ENCODE data around the gene EYS. TPM values are rescaled to one million over a fixed set of nuclear protein-coding genes. Genes with fewer than 3 reads are reported as not detected.

The EYS gene
- total RNA-seq, 1 experiment from 2014 or later = not detected

DNA sequence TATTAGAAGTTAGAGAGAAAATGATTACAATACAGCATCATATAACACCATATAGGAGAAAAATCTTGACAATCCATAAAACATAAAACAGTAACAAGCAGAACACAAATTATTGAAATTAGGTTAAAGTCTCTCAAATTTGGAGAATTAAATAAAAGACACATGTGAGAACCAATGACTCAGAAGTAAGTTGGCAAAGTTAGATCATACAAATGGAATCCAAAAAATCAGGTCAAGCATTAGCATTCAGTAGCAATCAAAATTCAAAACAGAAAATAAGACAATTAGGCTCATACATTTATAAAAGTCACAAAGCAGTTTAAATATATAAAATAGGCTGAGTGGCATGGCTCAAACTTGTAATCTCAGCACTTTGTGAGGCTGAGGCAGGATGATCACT is 1295.8 kb downstream of the EYS start:
- no peak for DNase-seq (ENCODE audit: extremely low read depth, low read depth)

DNA sequence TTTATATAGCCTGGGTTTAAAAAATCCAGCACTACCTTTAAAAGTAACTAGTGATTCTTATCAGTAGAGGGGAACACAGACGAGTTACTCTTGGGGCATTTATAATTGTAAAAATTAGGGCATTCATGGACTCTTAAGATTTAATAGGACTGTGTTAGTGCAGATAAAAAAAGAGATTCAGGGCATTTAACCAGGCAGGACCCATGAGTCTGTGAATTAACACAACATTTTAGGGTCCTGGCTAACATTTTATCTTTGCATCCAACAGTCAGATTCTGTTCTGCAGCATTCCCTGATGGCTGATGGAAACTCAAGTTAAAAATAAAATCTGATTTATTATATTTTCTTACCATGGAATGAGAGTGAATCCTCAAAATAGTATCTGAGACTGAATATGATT is 1297.1 kb downstream of the EYS start:
- no peak for DNase-seq (ENCODE audit: extremely low read depth, low read depth)

DNA sequence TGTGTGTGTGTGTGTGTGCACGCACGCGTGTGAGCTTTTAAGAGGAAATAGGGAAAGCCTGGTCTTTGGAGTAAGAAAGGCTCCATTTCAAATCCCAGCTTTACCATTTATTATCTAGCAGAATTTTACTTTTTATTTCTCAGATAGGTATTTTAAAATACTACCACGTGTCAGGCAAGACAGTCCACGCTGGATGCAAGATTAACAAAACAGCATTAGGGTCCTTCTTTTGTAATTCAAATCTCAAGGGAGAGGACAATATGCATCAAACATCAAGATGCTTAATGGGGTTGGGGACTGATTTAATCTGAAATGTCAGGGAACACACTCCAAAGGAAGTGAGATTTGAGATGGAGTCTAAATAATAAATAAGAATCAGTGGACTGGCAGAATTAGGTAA is 1302.6 kb downstream of the EYS start:
- no peak for DNase-seq (ENCODE audit: extremely low read depth, low read depth)

DNA sequence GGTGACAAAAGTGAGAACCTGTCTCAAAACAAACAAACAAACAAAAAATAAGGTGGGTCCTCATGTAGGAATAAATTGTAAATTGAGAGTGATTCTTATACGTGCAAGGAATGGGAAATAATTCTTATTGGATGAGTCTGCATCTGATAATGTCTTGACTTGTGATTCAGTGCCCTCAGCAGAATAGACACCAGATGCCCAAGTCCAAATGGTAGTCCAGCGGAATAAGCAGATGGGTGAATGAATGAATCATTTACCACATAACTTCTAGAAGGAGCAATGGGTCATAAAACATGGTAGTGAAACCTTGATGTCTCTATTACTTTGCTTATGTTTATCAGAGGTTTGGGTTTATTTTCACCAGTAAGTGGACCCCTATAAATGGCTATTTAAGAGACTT is 1323.7 kb downstream of the EYS start:
- no peak for DNase-seq (ENCODE audit: extremely low read depth, low read depth)

DNA sequence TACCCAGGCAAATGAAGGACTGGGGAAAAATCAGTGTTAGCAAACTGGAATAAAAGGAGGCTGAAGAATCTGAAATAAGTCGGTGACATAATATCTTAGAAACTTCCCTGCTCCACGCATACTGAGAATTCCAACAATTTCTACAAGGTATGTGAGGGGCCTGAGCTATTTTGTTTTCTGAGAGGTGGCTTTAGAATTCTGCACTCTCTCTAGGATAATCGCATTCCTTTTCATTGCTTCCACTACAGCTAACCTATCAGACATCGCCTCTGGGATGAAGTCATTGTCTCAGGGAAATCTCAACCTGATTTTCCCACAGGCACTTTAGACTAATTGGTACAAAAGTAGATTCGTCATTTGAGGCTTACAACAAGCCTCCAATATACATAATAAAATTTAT is 1330.6 kb downstream of the EYS start:
- DNase-seq (ENCODE audit: extremely low read depth, low read depth) = no peak

DNA sequence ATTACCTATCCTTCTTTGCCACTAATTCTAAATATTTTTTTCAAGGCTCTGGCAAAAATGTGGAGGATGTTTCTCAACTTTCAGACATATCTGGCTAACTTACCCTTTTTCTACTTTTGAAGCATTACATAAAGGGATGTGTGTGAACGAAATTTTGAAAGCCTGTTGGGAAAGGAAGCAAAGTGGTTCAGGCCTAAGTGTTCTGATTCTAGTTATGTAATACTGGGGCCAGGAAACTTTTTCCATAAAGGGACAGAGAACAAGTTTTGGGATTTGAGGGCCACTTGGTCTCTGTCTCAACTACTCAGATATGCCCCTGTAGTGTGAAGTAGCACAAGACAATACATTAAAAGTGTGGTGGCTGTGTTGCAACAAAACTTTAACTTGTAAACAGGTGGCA is 1349.6 kb downstream of the EYS start:
- no peak for DNase-seq (ENCODE audit: extremely low read depth, low read depth)

DNA sequence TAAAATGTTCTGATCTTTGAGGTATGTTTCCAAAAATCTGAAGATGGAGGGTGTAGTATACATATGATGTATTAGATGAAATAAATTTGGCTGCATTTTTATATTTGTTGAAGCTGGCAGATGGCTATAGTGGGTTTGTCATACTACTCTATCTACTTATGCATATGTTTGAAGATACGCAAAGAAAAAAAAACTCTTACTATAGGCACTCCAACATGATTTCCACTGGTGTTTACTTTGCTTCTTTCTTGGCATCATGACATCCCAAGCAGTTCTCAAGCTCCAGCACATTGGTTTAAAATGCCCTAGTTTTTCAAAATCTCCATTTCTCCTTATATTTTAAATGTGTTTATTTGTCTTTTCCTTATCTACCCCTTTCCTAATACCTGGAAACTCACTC is 1359.6 kb downstream of the EYS start:
- no peak for DNase-seq (ENCODE audit: extremely low read depth, low read depth)

DNA sequence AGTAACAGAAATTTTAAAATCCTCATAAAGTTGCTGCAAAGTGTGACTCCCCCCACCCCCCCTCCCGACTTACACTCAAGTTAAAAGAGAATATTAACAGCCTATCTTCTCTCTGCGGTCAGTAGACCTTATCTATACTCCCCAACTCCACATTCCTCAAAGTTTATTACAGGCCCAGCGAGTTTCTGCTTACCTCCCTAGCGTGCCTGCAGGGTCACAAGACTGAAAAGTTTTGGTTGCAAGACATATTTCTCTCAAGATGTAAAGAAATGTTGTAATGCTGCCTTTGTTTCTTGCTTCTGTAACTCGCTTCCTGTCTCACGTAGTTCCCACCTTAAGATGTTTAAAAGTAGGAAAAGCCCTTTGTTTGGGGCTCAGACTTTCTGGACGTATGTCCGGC is 1371.8 kb downstream of the EYS start:
- no peak for DNase-seq (ENCODE audit: extremely low read depth, low read depth)

DNA sequence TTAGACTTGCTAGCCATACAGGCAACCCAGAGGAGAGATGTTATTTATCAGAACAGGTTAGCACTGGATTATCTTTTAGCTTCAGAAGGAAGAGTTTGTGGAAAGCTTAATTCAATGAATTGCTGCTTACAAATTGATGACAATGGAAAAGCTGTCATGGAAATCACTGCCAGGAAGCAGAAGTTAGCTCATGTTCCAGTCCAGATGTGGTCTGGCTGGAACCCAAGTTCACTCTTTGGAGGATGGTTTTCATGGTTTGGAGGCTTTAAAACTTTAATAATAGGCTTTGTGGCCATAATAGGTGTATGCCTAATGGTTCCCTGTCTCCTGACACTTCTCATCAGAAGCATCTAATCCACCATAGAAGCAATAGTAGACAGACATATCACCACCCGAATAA is 1372.4 kb downstream of the EYS start:
- no peak for DNase-seq (ENCODE audit: extremely low read depth, low read depth)

DNA sequence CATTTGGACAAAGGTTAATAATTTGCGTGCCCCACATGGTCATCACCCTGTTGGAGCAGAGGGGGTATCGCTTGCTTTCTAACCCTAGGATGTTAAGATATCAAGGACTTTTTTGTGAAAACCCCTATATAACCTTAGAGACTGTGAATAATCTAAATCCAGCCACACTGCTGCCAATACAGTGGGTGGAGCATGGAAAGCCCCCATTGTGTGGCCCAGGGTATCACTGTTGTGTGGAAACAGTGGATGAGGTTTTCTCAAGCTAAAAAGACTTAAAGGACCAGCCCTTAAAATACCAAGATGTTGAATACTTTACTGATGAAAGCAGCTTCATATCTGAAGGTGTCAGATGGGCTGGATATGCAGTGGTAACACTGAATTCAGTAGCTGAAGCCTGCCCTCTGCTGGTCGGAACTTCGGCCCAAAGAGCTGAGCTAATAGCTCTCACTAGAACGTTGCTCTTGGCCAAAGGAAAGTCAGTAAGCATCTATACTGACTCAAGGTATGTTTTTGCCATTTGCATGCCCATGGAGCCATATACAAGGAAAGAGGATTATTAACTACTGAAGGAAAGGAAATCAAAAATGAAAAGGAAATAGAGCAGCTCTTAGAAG is 1376.2 kb downstream of the EYS start:
- peak; percentile 39 for DNase-seq (ENCODE audit: extremely low read depth, low read depth)

DNA sequence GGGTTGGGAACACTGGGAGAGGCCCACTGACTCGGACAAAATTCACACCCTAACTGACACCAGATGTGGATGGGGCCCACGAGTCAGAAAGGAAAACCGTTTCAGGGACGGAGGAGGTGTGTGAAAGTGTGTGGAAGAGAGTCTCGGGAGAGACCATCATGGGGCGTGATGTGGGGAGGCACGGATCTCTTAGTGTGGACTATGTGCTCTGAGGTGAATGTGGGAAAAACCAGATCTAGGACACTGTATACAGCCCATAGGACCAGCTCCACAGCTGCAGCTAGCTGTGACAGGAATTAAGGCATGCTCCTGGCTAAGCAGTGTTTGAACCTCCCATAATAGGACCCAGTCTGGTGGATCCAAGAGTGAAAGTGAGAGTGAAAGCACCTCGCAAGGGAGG is 1380.1 kb downstream of the EYS start:
- DNase-seq (ENCODE audit: extremely low read depth, low read depth) = no peak

DNA sequence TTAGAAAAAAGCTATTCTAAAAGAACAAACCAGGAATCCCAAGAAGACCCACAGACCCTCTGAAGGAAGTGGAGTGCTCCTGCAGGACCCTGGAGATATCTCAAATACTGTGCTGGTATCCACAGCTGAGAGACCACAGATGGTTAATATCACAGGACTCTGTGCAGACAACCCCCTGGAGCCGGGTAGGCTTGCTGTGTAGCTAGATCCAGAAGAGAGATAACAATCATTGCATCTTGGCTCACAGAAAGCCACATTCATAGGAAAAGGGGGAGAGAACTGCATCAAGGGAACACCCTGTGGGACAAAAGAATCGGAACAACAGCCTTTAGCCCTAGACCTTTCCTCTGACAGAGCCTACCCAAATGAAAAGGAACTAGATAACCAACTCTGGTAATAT is 1381.9 kb downstream of the EYS start:
- DNase-seq (ENCODE audit: extremely low read depth, low read depth) = no peak

DNA sequence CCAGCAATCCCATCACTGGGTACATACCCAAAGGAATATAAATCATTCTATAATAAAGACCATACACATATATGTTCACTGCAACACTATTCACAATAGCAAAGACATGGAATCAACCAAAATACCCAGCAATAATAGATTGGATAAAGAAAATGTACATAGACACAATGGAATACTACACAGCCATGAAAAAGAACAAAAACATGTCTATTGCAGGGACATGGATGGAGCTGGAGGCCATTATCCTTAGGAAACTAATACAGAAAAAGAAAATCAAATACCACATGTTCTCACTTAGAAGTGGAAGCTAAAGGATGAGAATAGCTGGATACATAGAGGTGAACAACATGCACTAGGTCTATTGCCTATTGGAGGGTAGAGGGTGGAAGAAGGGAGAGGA is 1396.8 kb downstream of the EYS start:
- no peak for DNase-seq (ENCODE audit: extremely low read depth, low read depth)

DNA sequence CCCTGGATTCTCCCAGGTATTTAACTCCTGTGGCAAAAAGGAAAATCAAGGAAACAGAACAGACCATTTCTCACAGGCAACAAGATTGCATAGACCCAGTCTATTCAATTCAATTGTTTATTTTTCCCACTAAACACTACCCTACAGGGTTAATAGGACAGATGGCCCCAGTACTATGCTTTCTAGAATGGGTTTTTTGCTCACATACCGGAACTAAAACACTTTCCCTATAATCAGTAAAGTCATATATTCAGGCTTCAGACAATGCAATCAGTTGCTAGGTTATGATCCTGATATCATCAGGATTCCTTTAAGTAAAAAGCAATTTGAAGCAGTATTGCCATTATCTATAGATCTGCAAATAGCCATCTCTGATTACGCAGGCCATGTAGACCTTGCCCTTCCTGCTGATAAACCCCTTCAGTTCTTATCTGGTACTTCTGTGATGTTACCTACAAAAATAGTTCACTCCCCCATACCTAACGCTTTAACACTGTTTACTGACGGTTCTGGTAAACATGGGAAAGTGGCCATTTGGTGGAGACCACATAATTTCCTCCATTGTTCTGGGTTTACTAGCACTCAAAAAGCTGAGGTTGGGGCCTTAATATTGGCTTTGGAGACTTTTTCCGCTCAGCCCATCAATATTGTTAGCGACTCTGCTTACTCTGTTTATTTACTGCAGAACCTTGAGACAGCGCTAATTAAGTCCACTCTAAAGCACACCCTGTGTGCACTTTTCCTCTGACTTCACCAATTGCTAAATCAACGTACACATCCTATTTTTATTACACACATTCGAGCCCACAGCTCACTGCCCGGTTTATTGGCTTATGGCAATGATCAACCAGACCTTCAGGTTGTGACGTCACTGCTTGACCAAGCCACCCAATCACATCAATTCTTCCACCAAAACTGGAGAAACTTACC is 1405.5 kb downstream of the EYS start:
- no peak for DNase-seq (ENCODE audit: extremely low read depth, low read depth)

DNA sequence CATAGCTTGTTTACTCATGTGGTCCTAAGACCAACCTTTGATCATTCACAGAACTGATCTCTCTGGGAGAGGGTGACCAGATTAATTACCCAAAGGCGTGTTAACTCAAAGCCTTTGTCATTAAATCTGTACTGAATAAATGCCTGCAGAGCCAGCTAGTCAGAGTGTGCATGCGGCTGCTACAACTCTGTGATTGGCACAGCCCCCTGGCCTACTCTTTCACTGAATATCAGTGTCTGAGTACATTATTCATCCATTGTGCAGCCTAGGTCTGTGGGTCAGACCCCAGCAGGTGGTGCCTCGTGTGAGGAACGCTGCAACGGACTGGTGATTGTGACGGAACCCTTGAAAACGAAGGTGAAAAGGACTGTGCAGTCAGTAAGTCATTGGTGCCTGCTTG is 1407.8 kb downstream of the EYS start:
- DNase-seq (ENCODE audit: extremely low read depth, low read depth) = no peak

DNA sequence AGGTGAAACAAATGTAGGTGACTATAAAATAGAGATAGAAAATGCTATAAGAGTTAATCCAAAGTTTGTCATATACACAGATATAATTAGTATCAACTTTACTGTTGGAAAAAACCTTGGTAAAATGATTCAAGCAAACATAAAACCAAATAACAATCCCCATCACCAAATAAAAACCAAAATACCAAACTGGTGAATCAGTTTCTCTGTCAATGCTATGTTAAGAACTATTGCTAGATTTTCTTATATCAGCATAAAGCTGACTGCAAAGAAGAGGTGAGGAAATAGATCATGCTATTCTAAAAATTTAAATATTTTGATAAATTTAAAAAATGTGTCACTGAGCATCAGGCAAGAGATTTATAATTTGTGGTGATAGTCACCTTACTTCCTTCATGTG is 1413.0 kb downstream of the EYS start:
- no peak for DNase-seq (ENCODE audit: extremely low read depth, low read depth)

DNA sequence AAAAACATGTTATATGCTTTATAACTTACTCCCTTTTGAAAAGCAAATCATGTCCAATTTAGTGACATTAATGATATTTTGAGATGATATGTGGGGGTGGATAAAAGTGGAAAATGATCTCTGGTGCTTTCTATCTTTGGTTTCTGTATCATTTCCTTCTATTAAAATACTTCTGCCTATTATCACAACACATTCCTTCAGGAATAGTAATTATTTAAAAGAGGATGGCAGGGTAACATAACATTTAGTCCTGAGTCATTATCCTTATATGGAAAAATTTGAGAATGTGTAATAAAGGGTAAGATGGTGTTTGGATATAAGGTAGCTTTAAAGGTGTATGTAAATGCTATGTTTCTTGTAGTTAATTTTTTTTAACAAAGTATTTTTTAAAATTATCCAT is 1413.7 kb downstream of the EYS start:
- no peak for DNase-seq (ENCODE audit: extremely low read depth, low read depth)

DNA sequence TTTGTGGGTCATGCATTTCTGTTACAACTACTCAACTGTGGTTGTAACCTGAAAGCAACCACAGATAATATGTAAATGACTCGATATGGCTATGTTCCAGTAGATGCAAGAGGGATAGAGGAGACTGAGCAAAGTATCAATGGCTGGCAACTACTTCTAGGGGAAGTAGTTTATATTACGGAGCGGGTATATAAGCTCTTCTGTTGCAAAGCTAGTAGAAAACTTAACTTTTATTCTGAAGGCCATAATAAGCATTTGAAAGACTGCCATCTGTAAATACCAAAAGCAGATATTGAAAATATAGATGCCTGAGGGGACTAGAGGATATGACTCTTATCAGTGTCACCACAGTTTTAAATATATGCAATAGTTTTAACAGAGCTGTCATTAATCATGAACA is 1416.2 kb downstream of the EYS start:
- DNase-seq (ENCODE audit: extremely low read depth, low read depth) = no peak

DNA sequence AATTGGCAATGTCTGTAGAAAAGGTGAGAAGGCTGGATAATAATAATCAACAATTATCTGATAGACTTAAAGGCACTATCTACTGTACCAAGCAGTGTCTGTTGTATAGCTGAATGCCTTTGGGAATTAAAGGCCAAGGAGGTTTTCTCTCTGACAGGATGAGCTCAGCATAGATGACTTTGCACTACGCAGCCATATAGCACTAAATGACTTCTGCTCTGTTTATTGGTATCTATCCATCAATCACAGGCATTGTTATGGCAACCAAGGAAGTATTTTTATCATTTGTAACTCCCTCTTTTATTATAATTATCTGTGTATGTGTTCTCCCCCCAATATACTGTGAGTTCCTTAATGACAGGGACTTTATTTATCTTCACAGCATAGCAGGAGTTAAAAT is 1417.1 kb downstream of the EYS start:
- DNase-seq (ENCODE audit: extremely low read depth, low read depth) = no peak

DNA sequence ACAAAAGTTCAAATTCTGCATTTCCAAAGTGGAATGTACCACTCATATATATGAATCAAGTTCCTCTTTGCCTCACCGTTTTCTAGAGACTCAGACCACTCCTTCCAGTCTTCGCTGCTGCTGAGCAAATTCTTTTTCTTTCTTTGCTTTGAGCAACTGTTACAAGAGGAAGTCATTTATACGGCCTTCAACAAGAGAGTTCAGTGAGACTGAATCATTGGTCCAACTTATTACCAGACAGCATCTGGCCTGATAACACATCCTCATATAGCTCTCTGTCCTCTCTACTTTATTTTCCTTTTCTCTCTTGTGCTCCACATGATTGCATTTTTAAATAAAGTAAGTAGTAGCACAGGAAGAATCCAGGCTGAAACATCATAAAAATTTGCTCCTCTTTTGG is 1418.7 kb downstream of the EYS start:
- DNase-seq (ENCODE audit: extremely low read depth, low read depth) = no peak

DNA sequence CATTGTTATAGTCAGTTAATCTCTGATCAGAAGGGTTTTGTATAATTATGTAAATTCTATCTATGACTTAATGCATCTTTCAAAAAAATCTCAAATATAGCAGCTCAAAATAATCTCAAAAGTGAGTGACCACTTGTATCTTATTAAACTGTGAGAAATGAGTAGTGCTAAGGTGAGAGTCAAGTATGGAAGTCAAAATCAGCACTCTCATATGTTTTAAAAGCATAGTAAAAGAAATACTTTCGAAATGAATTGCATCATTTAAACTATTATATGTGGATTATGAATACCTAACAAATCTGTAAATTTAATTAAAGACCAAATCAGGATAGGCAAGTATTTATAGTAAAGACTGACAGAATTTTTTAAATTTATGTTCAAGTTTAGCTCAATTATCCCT is 1425.9 kb downstream of the EYS start:
- no peak for DNase-seq (ENCODE audit: extremely low read depth, low read depth)

DNA sequence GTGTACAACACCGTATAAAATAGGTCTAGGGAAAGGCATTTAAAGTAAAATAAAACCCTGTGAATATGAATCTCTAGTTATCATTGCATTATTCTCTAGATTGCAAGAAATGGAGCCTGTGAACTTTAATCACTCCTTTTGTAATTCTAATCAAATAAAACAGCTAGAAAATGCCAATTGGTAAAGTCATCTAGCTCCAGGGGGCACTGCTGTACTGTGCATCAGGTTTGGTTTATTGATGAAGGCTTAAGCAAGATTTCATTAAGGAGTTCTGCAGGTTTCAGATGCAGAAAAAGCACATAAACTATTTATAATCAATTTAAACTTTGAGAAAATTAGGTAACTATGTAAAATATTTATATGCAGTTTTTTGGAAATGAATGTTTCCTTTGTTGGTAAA is 1426.5 kb downstream of the EYS start:
- peak; percentile 11 for DNase-seq (ENCODE audit: extremely low read depth, low read depth)
